B cell (primary cell): ENCODE measurements around the gene BICDL1. TPM values are rescaled to one million over a fixed set of nuclear protein-coding genes. Genes with fewer than 3 reads are reported as not detected.

Experiments used
- ATAC-seq: fragments of 200-7000 bp; cut with Tn5 transposase; one replicate; pipeline ENCODE4 v1.10.0; 2021; ENCODE audit warnings: low read depth, mild to moderate bottlenecking, moderate number of reproducible peaks, moderate library complexity
- CTCF ChIA-PET: fragments of 350-600 bp; sonication (Branson Sonifier 250); formaldehyde crosslinking; loops from one replicate; lab custom pipeline; 2021; ENCODE audit warnings: antibody characterized with exemption, inconsistent platforms; lab: Charles Lee
- POLR2A ChIA-PET: fragments of 350-600 bp; sonication (Branson Sonifier 250); formaldehyde crosslinking; loops from one replicate; lab custom pipeline; 2021; ENCODE audit warnings: antibody characterized with exemption; lab: Charles Lee
- DNase-seq: peaks from one replicate; pipeline ENCODE4 v3.0.0; 2013
- H2AFZ ChIP-seq: 2 replicates; pipeline ENCODE4 v1.6.1; 2012; ENCODE audit warnings: mild to moderate bottlenecking, low read depth, low read length; ENCODE audit not compliant: insufficient read depth, poor library complexity, severe bottlenecking
- H3K27ac ChIP-seq, 2 donors: 1 replicate in 1 of 2; 2 replicates in 1 of 2; pipeline ENCODE4 v1.5.1; 2012 to 2013; ENCODE audit warnings: low read length in 2 of 2, mild to moderate bottlenecking in 2 of 2, moderate library complexity in 1 of 2
- H3K27me3 ChIP-seq, 4 experiments: fragments of 200-600 bp in 1 of 4; sonication (generic) in 1 of 4; replicated peaks in 1 of 4; 1 replicate in 2 of 4; 2 replicates in 2 of 4; pipeline versions ENCODE4 v1.6.1 to v1.7.0; 2013 to 2016; ENCODE audit warnings: low read length in 3 of 4, mild to moderate bottlenecking in 2 of 4, mixed read lengths in 1 of 4, moderate library complexity in 1 of 4; ENCODE audit not compliant: insufficient read depth in 4 of 4, control insufficient read depth in 3 of 4; ENCODE audit errors: control extremely low read depth in 1 of 4
- H3K36me3 ChIP-seq, 2 experiments: replicated peaks in 1 of 2; 1 replicate in 1 of 2; 2 replicates in 1 of 2; pipeline versions ENCODE4 v1.6.1 to v1.7.1; 2013; ENCODE audit warnings: low read length in 1 of 2; ENCODE audit not compliant: insufficient read depth in 2 of 2, control insufficient read depth in 1 of 2; ENCODE audit errors: control extremely low read depth in 1 of 2, extremely low read depth in 1 of 2
- H3K4me1 ChIP-seq, 2 donors: fragments of 200-600 bp in 1 of 2; sonication (generic) in 1 of 2; 1 replicate in 1 of 2; 2 replicates in 1 of 2; pipeline versions ENCODE4 v1.5.1 to v1.6.1; 2013 to 2017; ENCODE audit warnings: low read length in 2 of 2; ENCODE audit not compliant: control insufficient read depth in 2 of 2, insufficient read depth in 2 of 2
- H3K4me2 ChIP-seq: replicated peaks from 2 replicates; pipeline ENCODE3; 2012; ENCODE audit warnings: mild to moderate bottlenecking, low read depth, low read length; ENCODE audit not compliant: poor library complexity, severe bottlenecking
- H3K4me3 ChIP-seq, 5 experiments: fragments of 200-600 bp in 1 of 5; sonication (generic) in 1 of 5; 1 replicate in 3 of 5; 2 replicates in 2 of 5; pipeline versions ENCODE4 v1.5.1 to v1.7.0; 2011 to 2016; ENCODE audit warnings: low read length in 4 of 5, mild to moderate bottlenecking in 4 of 5, low read depth in 2 of 5, control low read depth in 1 of 5, moderate library complexity in 1 of 5; ENCODE audit not compliant: insufficient read depth in 1 of 5; ENCODE audit errors: control extremely low read depth in 1 of 5, extremely low read depth in 1 of 5
- H3K79me2 ChIP-seq: fragments of 200-600 bp; sonication (generic); one replicate; pipeline ENCODE4 v1.6.0; 2016; ENCODE audit warnings: low read length; ENCODE audit not compliant: control insufficient read depth, insufficient read depth
- H3K9ac ChIP-seq: fragments of 200-600 bp; sonication (generic); 2 replicates; pipeline ENCODE4 v1.6.1; 2017; ENCODE audit warnings: mild to moderate bottlenecking, low read length, moderate library complexity
- H3K9me3 ChIP-seq, 3 donors: one replicate each; pipeline versions ENCODE4 v1.6.1 to v1.7.1; 2013; ENCODE audit warnings: low read length in 2 of 3; ENCODE audit not compliant: control insufficient read depth in 2 of 3, insufficient read depth in 1 of 3; ENCODE audit errors: control extremely low read depth in 1 of 3
- H4K20me1 ChIP-seq: 2 replicates; pipeline ENCODE4 v1.6.0; 2012; ENCODE audit warnings: mild to moderate bottlenecking, low read length; ENCODE audit not compliant: insufficient read depth, control insufficient read depth, poor library complexity, severe bottlenecking
- H3K27ac Mint-ChIP-seq: one replicate; pipeline ENCODE4 v1.8.0; 2021; ENCODE audit warnings: mixed read lengths
- H3K27me3 Mint-ChIP-seq: one replicate; pipeline ENCODE4 v1.8.0; 2021; ENCODE audit warnings: mixed read lengths
- H3K4me1 Mint-ChIP-seq: one replicate; pipeline ENCODE4 v1.8.0; 2021; ENCODE audit warnings: mixed read lengths
- H3K4me3 Mint-ChIP-seq: one replicate; pipeline ENCODE4 v1.8.0; 2021; ENCODE audit warnings: mixed read lengths
- H3K9me3 Mint-ChIP-seq: one replicate; pipeline ENCODE4 v1.8.0; 2022; ENCODE audit warnings: mixed read lengths; ENCODE audit not compliant: insufficient read depth
- EZH2 ChIP-seq: IDR thresholded peaks from 2 replicates; pipeline ENCODE4 v1.6.1; 2012; ENCODE audit warnings: borderline replicate concordance, low read depth, mild to moderate bottlenecking, moderate library complexity, low read length; ENCODE audit not compliant: insufficient read depth, poor library complexity, severe bottlenecking
- WGBS: methylation state at CpG from one replicate; pipeline ENCODE4 v1.1.5; 2013; ENCODE audit warnings: missing lambda C conversion rate; ENCODE audit not compliant: insufficient coverage; 5-methylcytosine and 5-hydroxymethylcytosine counted together
- intact Hi-C: fragments of 100-400 bp; cut with micrococcal nuclease; formaldehyde crosslinking; loops from one replicate; pipeline ENCODE4 v1.10.0; 2022
- polyA plus RNA-seq: library from polyadenylated mRNA; depleted of rRNA; stranded (reverse); fragments of >200 nt; gene quantifications from 2 replicates; pipeline ENCODE4 v1.2.3, GENCODE V29; 2012
- total RNA-seq, 2 donors: library from RNA; stranded (reverse); fragments of 120-200 nt in 1 of 2; gene quantifications; 1 replicate in 1 of 2; 2 replicates in 1 of 2; pipeline versions ENCODE4 v1.2.3 to v1.2.4, GENCODE V29; 2013 to 2022
- TF ChIP-seq, protein P1 (sequence below): fragments of 200-600 bp; IDR thresholded peaks from one replicate; pipeline ENCODE4 v1.8.0; 2022; ENCODE audit warnings: antibody characterized with exemption, mild to moderate bottlenecking

Gene BICDL1
- total and polyA plus RNA-seq, 2 donors (not counting 1 experiment from before 2014, with no cell fraction given), result 15.6 to 41.5 TPM

- peaks cover 0 to 3% (median 0%) of the 10 kb centered on the region in 3 donors for H3K9me3 ChIP-seq
Observed at GRCh38 chr12:120116441-120116791, 127.4 kb downstream of the BICDL1 start, which contains the start of gene RAB35. Gene RAB35 (minus strand): TSS chr12:120116753. CDS start chr12:120116650, 103 bp downstream.

More at GRCh38 chr12:120116441-120116791, 127.4 kb downstream of the BICDL1 start, which contains the start of gene RAB35:
- H3K27me3 ChIP-seq, result no peaks in the 10 kb centered on the region
- H3K27ac Mint-ChIP-seq, result peak within 1 kb of the TSS; percentile 88
- intact Hi-C loops, result loop anchor here (1.0 to 5.0 kb wide), 5 partner anchors 16 to 176 kb away; partner anchors contain the start of genes BICDL1, GCN1 and RNU4-1
- H3K4me2 ChIP-seq, result peak within 1 kb of the TSS; percentile 77
- H3K79me2 ChIP-seq, result peaks cover 72% of the 10 kb centered on the region
- H3K9me3 Mint-ChIP-seq, result no peaks in the 10 kb centered on the region
- H3K4me3 Mint-ChIP-seq, result peak within 1 kb of the TSS; percentile 92
- peak within 1 kb of the TSS; percentile 94 for H2AFZ ChIP-seq
- DNase-seq, result no peak
- peaks cover 60% of the 10 kb centered on the region for H4K20me1 ChIP-seq
- H3K36me3 ChIP-seq, result peaks cover 0 to 4% of the 10 kb centered on the region in 2 experiments
- H3K27ac ChIP-seq, result peak within 1 kb of the TSS; percentile 66 to 80
- 0% methylated on average over 50 of the region's 50 CpGs for WGBS
- H3K9ac ChIP-seq, result peak within 1 kb of the TSS; percentile 83
- ChIA-PET POLR2A (interaction anchor here (1.0 to 4.1 kb wide), 3 partner anchors 17 to 175 kb away, joined by 4 to 23 read pairs (median 22); partner anchors contain the start of genes RNU4-2 and RPLP0), CTCF (interaction anchor here (1.1 to 2.5 kb wide), 4 partner anchors 16 to 85 kb away, joined by 3 to 12 read pairs (median 4); no protein-coding TSS in a partner anchor)
- no peaks in the 10 kb centered on the region for H3K27me3 Mint-ChIP-seq
- ATAC-seq, result no peak
- no peak for TF ChIP-seq EZH2
- TF ChIP-seq, protein P1, sequence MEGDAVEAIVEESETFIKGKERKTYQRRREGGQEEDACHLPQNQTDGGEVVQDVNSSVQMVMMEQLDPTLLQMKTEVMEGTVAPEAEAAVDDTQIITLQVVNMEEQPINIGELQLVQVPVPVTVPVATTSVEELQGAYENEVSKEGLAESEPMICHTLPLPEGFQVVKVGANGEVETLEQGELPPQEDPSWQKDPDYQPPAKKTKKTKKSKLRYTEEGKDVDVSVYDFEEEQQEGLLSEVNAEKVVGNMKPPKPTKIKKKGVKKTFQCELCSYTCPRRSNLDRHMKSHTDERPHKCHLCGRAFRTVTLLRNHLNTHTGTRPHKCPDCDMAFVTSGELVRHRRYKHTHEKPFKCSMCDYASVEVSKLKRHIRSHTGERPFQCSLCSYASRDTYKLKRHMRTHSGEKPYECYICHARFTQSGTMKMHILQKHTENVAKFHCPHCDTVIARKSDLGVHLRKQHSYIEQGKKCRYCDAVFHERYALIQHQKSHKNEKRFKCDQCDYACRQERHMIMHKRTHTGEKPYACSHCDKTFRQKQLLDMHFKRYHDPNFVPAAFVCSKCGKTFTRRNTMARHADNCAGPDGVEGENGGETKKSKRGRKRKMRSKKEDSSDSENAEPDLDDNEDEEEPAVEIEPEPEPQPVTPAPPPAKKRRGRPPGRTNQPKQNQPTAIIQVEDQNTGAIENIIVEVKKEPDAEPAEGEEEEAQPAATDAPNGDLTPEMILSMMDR, result no peak
- peaks cover 71% of the 10 kb centered on the region for H3K4me1 Mint-ChIP-seq
- peaks cover 44 to 62% of the 10 kb centered on the region in 2 donors for H3K4me1 ChIP-seq
- peak within 1 kb of the TSS; percentile 76 to 92 (median 85) for H3K4me3 ChIP-seq
